NCI-H2107 treated with DMSO at 0.1 percent for 48 hours (cell line): ENCODE data around the gene TTLL5.

Experiments used
- DNase-seq: peaks from one replicate; lab custom pipeline; 2025; ENCODE audit not compliant: unreplicated experiment; lab: John Stamatoyannopoulos, UW

Gene TTLL5

DNA sequence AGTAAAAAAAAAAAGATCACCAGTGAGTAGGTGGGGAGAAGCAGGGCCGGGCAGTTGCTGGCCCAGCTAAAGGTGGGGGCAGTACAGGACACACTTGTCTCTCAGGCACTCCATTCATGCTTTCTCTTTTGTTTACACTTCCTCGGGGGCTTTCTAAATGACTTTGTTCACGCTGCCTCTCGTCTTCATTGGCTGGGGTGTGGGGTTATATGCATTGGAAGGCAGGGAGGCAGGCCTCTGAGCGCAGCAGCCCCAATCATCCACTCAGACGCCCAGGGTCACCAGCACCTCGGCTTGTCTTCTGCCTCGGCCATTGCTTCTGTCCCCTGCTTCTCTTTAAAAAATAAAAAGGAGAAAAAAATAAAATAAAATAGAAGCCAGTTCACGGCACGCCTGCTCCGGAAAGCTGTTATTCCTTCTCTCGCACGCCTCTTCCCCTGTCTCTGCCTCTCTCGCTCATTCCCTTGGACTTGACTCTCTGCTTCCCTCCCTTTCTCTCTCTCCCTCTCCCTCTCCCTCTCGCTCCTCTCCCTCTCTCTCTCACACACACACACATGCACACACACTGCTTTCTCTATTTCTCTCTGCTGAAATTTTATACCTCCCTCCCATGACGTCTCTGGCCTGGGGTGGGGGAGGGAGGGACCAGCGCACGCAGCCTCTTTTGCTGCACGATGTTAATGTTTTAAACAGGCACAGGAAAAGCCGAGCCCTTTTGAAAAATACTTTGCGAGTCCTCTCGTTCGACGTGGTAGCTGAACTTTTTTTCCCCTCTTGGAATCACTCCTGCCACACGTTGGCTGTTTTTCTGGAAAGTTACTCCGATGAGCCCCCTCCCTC, 320.6 kb downstream of the TTLL5 start, which contains the start of gene TGFB3:
Gene TGFB3, minus strand, starts transcription at position 570 of the 840 bp plus-strand sequence. CDS start 1,102 bp downstream, outside the sequence.
- peak; percentile 90 for DNase-seq

DNA sequence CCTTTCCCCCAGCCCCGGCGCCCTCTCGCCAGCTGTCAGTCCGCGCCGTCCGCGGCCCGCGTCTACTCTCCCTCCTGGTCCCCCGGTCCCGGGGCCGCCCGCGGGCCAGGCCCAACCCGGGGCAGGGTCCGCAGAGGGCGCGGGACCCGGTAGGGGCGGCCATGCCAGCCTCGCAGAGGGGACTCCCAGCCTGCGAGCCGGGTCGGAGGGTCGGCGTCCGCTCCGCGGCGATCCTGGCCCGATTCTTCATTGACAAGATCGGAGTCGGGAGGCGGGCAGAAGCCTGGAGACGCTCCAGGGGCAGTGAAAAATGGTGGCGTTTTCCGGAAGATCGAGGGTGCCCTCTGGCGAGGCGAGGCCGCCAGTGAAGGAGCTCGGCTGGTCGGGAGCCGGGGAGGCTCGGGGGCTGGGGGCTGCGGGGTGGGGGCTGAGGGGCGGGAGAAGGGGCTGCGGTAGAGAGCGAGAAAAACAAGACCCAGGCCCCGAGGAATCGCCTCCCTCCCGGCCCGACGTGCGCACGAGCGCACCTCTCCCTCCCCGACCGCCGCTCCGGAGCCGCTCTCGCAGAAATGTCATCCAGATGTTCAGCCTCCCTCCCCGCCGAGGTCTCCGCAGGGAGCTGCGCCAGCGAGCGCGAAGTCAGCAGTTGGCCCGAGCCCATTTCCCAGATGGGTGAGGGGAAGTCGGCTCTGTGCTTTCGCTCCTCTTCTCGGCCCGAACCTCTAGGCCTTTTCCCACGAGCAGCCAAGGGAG, 321.4 kb downstream of the TTLL5 start:
- peak; percentile 54 for DNase-seq

DNA sequence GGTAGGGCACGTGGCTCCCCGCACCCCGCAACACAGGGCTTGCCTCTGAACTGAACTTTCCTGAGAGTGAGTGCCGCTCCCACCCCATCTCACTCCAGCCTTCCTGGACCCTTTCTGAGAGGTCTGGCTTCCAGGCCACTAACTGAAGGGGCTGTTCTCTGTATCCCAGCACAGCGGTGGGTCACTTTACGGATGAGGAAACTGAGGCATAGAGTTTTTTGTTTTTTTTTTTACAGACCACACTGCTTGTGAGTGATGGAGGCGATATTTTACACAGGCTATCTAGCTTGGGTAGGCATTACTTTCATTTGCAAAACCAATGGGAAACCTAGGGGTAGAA, 321.9 kb downstream of the TTLL5 start:
- DNase-seq, result no peak

DNA sequence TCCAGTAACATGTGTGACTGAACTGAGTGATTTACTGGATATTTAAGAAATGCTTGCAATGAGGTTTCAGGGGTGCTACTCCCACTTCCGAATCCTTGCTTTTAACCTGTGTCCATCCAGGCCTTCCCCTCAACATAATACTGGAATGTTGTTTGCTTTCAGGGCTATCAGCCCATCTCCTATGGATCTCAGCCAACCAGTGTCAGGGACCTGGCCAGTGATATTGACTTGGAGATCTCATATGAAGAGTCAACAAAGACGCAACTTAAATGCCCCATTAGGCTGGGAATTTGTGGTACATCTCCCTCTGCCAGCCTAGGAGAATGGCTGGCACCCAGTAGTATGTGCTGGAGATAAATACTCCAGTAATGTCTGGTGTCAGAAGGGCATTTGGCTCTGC, 323.6 kb downstream of the TTLL5 start:
- DNase-seq, result no peak

DNA sequence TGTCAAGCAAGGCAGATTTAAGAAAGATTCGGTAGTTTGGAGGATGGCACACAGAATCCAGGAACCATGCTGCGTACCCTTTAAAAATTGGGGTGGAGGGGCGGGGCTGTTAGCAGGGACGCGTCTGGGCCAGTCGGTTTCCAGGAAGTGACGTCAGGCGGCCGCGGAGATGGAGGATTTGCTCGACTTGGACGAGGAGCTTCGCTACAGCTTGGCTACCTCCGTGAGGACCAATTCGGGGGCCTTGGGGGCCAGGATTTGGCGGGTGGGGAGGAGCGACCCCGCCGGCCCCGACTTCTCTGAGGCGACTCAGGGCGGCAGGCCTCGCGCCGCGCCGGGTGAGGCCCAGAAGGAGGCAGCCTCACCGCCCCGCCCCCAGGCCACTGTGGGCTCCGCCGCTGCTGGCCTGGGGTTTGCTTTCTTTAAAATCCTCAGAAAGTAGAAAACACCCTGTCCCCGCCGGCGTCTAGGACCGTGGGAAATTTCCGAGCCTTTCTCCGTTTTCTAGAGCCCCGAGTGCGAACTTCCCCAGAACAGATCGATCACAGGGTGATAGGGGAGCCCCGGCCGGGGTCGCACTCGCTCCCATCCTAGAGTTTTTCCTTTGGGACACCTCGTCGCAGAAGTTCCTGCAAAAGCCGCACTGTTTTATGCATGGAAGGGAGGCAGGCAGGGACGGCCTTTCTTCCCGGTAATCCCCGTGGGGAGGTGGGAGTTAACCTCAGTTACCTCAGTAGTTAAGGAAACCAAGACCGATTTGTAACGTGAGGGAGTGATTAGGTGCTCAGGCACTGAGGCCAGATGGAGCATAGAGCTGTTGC, 324.8 kb downstream of the TTLL5 start, which contains the start of gene IFT43:
Gene IFT43, plus strand, starts transcription at position 146 of the 821 bp plus-strand sequence. Its CDS starts 24 bp downstream, at position 170.
- peak; percentile 90 for DNase-seq

DNA sequence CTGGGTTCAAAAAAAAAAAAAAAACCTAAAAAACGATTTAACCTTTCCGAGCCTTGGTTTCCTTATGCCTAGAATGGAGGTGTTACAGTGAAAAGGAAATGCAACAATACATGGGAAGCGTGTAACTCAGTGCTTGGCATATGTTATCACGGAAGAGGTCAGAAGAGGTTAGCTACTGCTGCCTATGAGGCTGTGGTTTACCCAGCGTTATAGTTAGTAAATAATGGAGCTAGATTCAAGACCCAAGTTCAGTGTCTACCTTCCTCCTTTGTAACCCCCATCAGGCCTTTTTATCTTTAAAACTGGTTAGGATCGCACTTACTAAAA, 325.4 kb downstream of the TTLL5 start:
- DNase-seq, result no peak

DNA sequence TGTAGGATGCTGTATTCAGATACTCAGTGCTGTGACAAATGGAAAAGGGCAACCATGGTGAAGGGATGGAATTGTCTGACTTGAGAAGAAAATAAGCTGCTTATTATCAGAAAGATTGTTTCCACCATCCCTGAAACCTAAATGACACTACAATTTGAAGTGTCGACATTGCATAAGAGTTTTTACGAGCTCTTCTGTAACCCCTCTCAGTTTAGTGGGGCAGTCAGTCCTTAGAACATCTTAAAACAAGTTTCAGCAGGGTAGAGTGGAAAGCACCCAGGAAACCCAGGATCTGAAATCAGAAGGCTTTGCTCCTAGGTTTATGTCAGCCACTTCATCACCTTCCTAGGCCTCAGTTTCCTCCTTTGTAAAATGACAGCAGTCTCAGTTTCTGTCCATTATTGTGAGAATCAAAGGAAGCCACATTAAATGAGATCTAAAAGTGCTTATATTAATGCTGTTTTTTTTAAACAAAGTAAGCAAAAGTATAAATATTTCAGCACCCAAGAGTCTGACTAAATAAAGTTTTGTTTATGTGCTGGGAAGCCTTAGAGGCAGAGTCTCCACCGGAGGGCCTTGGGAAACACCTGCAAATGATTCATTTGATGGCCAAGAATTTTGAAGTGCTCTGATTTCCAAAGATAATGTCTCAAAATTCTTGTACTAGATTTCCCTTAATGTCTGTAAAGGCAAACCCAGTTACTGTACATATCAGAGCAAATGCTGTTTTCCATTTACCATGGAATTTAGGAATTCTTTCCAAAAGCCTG, 326.3 kb downstream of the TTLL5 start:
- DNase-seq, result no peak

DNA sequence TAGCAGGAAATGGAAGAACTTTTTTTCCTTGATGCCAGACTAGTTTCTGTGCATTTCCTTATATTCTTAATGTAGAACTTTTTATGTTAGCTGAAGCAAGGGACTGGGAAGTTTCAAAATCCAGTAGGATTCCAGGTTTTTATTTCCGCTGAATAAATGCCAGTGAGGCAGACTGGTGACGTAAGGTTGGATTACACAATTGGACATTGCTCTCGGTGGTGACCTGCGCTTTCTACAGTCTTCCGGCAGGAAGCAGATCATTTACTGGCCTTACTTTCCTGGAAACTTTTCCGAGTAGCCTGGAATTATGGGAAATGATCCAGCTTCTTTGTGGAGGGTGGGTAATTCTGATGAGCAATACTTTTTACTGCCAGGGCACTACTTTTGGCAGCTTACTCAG, 328.1 kb downstream of the TTLL5 start:
- no peak for DNase-seq

DNA sequence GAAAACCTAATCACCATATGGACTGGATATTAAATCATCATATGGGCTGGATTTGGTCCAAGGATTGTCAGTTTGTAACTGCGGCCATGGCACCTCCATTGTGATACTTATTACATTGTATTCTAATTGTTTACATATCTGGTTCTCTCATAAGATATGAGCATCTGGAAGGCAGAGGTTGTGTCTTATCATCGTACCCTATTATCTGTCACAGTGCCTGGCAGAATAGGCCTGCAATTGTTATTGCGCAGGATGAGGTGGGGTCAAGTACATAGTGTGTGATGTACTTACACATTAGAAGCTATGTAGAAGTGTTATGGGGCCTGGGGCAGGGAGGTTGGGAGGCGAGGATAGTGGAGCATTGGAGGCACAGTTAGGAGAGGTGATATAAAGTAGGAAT, 329.3 kb downstream of the TTLL5 start:
- no peak for DNase-seq

DNA sequence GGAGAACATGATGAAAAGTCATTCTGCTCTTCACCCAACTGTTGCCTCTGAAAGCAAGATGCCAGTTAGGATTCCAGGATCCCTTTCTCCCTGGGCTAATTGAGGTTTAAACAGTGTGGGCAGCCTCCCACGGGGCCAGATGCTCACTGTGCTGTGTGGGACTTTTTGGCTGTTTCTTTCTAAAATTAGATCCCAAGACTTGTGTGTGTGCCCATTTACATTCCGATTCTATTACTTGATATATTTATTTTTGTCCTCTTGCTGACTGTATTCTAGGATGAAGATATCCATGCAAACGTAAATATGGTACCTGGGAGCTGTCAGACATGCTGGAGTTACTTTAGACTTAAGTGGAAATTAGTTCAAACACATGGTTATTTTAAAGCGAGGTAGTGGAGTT, 330.7 kb downstream of the TTLL5 start:
- DNase-seq, result no peak

DNA sequence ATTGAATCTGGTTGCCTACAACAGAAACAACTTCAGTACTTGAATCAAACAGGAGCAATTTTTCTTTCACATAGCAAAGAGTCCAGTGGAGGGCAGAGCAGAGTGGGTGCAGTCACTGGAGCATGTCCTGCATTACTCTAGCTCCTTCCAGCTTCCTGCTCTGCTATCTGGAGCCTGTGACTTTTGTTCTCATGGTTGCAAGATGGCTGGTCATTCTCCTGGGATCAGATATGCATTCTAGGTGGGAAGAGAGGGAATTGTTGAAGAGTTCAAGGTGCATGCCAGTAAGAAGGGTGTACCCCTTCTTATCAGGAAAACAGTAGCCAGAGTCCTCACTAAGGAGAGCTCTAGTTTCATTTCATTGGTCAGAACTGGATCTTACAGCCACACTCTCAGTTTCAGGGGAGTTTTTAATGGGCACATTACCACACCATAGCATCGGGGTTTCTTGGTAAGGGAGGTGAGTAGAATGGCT, 332.6 kb downstream of the TTLL5 start:
- no peak for DNase-seq

DNA sequence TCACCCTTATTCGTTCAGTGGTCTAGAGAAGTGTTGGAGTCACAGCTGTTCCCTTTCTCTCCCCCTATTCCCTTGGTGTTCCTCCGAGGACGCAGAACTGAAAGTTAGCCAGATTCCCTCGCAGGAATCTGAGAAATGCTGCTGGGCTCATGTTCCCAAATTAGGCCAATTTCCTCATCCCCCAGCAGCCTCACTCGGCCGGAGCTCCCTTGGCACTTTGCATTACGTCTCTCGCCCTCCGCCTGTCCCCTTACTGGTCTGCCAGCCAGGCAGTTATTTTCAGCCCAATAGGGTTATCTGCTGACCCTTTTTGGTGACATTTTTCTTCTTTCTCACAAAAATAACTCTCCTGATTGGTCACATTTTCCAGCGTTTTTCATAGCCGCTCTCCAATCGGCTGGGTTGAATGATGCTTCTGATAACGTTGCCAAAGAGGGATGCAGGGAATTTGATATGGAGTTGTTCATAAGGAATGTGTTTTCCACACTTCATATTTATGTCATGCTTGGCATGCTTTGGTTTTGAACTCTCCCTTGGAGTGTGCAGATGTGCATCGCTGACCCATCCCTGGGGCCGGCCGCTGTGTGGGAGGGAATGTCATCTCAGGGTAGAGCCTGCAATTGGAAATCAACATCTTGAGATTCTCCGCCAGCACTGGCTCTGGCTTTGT, 334.5 kb downstream of the TTLL5 start:
- no peak for DNase-seq

DNA sequence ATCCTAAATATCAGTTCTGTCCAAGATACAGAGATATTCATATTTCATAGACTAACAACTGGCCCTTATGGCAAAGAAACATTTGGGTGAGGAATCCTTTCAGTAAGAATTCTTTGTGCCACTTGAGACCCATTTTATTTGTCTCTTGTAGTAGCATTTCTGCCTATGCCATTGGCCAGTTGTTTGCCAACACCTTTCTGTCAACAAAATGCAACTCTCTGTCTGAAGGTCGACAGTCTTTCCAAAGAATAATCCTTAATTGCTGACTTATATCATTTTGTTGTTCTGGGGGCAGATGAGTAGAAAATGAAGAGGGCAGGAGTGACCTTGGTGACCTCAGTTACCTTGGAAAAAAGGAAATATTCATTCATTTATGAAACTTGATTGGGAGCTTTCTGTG, 335.4 kb downstream of the TTLL5 start:
- no peak for DNase-seq

DNA sequence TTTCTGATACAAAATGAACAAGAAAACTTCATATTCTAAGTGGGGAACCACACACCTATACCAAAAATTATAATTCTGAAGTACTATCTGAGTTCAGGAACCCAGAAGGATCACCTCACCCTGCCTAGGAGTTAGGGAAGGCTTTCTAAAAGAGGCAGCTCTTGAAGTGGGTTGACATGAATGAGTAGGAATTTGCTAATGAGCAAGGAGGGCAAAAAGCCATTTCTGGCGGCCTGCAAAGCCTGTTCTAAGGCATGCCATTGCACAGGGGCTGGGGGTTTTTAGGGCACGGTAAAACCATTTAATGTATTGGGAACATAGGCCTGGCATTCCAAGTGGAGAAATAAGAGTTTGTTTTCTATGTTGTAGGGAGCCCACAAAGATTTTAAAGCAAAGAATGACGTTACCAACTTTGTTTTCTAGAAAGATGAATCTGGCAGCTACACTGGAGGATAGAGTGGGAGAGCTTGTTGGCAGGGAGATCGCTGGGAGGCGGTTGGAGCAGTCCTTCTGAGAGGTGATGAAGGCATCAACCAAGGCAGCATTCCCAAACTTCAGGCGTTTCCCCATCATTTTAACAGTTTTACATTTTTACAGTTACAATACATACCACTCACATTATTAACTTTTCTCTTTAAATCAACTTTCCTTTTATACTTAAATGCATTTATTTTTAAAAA, 338.6 kb downstream of the TTLL5 start:
- no peak for DNase-seq

DNA sequence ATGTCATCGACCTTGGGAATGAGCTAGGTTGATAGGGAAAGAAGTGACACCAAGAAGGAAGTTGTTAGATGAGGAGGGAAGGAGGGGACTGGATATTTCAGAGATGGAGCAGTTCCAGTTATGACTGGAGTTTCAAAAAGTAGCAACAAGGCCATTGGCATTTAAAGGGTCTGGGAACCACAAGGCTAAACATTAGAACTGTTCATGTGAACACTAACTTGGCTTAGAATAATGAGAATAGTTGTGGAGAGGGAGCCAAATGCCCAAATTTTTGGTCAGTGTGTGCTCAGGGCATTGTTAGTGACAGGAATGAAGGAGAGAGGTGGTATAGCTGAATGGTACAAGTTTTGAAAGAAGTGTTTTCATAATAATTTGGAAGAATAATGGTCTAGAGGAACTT, 341.3 kb downstream of the TTLL5 start:
- no peak for DNase-seq
